ENCODE measurements around the gene TUBA4A.
A peak's percentile ranks its signal among the peaks of the same experiment; 100 is the strongest.

The TUBA4A gene

DNA sequence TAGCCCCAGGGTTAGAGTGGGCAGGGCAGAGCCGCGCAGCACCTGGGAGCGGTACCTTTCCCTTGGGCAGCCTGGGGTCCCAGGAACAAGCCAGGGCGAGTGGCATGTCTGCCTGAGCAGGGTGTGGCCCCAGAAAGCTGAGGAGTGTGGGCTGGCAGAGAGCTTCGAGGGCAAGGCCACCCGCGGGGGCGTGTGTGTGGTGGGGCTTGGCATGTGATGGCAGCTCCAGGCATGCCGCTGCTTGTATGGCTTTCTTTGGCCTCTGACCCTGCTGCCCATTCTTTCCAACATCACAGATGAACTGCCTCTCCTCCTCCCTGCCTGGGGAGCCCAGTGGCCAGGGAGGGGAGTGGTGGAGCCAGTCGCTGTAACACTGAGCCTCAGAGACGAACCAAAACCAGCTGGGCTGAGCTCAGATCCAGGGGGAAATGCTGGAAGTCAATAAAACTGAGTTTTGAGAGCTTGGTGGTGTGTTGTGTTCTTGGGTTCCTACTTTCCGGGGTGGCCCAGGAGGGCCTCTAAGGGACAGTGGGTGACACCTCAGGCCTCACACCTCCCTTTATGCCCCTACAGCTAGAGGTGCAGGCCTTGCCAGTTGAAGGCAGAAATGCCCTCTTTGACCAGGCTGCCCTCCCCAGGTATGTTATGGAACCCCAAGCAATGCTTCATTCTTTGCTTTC, 32.9 kb upstream of the TUBA4A start:
- DNase-seq, result no peak

- no peak for DNase-seq
These were observed 32.2 kb upstream of the TUBA4A start for GRCh38 chr2:219285894-219286425.

DNA sequence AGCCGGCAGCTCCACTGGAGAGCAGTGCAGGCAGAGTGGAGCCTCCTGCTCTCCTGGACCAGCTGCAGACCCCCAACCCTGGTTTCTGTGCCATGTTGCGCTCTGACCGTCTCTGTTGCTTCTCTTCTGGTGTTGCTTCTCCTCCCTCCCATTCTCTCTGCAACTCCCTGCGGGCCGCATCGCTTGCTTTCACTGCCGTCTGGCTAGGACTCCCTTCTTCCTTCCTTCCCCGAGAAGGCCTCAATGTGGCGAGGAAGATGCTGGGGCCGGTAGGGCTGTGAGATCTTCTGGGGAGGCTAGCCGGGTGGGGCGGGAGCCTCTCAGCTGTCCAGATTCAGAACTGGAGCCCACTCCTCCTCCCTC, 31.6 kb upstream of the TUBA4A start:
- no peak for DNase-seq

DNA sequence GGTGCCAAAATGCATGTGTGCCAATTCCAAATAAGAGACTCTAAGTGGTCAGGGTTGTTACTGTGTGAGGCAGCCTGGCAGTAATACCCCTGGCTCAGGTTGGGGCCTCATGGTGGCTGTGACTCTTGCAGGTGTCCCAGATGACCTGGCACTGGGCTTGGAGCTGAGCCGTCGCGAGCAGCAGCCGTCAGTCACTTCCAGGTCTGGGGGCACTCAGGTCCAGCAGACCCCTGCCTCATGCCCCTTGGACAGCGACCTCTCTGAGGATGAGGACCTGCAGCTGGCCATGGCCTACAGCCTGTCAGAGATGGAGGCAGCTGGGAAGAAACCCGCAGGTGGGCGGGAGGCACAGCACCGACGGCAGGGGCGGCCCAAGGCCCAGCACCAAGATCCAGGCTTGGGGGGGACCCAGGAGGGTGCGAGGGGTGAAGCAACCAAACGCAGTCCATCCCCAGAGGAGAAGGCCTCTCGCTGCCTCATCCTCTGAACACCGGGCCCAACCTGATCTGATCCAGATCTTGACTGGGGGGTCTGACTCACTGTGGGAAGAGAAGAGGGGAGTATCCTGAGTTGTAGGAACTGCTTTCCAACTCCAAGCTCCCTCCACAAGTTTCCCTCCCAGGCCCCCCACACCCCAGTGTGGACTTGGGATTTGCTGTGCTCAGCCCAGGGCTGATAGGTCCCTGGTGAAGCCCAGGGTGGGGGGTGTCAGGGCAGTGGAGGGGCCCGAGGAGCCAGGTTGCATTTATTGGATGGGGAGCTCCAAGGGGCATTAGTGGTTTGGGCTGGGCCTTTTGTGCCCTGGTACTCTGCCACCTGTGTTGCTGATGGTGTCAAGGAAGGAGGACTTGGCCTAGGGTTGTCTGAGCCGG, 31.0 kb upstream of the TUBA4A start:
- no peak for DNase-seq

- no peak for DNase-seq
These were observed 29.3 kb upstream of the TUBA4A start for GRCh38 chr2:219282943-219283581.

GRCh38 chr2:219282375-219282774, 28.7 kb upstream of the TUBA4A start:
- no peak for DNase-seq

DNA sequence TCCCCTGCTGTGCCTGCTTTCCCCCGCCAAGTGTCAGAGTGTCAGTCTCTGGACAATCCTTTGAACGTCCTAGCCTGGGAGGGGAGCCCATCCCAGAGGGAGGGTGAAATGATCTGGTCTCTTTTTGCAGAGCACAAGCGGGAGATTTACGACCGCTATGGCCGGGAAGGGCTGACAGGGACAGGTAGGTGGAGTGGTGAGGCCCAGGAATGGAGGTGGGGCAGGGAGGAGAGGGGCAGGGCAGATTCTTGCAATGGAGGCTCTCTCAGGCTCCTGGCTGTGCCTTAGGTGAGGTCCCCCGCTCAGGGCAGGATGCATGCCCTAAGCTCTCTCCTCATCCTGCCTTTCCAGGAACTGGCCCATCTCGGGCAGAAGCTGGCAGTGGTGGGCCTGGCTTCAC, 27.9 kb upstream of the TUBA4A start:
- DNase-seq, result no peak

GRCh38 chr2:219280651-219281050, 26.9 kb upstream of the TUBA4A start:
- DNase-seq, result no peak

DNA sequence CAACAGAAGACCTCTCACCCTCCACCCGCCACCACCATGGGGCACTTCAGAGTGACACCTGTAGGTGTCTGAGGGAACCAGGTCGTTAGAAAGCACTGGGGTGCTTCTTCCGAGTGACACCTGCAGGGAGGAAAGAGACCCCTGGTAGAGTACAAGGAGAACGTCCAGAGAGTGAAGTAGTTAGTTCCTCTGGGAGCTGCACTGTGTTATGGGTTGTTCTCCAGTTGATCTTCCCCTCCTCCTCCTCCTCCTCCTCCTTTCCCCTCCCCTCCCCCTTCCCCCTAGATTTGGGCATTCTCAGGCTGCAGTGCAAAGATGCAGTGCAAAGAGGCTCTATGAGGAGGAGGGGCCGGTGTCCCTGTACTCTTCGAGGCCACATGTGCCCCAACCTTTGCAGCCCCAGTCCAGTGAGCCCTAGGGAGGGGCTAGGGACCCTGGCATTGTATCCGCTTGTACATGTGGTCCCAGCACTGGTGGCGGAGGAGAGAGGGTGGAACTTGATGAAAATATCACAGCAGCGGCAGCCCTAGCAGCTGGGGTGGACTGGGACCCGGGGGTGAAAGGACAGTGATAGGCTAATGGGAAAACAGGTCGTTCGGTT, 26.3 kb upstream of the TUBA4A start:
- DNase-seq, result no peak

- peak; percentile 96 for DNase-seq
These were observed 25.6 kb upstream of the TUBA4A start, which contains the start of gene DNAJB2 for GRCh38 chr2:219279151-219279915. DNAJB2 (plus strand) TSS chr2:219279366; CDS start chr2:219279834, 468 bp downstream.

DNA sequence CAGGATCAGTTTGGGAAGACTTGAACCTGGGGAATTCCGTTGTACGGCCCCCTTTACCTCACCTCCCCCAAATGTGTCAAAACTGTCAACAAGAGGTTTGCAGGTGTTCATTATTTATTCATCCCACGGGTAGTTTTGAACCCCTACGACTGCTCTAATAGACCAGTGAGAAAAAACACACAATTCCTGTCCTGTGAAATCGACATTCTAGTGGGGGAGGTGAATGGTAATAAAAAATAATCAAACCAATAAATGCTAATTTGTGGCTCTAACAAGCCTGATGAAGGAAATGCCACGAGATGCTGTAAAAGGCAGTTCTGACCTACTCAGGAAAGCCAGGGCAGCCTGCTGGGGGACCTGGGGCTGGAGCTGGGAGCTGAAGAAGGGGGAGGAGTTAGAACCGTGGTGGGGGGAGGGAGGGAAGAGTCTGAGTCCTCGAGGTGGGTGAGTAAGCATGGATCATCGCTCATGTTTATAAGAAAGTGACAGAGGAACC, 25.0 kb upstream of the TUBA4A start:
- DNase-seq, result no peak

DNA sequence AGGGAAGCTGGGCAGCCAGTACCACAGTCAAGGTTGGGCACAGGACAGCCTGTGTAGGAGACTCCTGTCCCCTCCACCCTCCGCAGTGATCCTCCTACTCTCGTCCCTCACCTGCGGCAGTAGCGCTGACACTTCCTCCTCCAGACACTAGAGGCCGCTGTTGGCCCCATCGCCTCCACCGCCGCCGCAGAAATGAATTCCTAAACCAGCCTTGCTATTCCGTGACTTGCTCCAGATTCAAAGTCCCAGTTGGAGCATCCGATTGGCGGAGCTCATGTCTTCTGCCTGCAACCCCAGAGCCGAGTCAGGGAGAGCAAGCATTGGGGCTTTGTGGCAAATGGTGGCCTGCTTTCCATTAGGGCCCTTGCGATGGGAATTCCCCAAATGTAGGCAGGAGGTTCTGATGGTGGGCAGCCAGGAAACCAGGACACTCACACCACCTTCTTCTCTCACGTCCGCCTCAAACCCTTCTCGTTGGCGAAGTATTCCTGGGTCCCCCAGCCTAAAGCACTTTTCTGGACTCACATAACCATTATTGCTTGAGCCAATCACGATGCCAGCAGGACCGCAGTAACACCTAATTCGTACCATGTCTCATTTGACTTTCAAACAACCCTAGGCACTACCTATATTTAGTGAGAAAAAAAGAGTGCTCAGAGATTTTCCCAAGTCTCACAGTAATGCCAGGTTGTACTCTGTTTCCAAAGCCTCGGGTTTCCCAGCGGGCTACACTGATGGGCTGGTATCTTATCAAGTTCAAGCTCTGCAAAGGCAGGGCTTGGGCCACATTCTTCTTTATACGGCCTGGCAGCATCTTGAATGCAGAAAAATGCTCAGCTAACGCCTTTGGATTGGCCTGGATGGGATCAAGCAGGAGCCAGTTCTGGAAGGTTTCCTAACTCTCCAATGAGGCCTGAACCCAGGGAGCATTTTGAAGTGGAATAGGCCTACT, 24.3 kb upstream of the TUBA4A start:
- DNase-seq, result peak; percentile 60

DNA sequence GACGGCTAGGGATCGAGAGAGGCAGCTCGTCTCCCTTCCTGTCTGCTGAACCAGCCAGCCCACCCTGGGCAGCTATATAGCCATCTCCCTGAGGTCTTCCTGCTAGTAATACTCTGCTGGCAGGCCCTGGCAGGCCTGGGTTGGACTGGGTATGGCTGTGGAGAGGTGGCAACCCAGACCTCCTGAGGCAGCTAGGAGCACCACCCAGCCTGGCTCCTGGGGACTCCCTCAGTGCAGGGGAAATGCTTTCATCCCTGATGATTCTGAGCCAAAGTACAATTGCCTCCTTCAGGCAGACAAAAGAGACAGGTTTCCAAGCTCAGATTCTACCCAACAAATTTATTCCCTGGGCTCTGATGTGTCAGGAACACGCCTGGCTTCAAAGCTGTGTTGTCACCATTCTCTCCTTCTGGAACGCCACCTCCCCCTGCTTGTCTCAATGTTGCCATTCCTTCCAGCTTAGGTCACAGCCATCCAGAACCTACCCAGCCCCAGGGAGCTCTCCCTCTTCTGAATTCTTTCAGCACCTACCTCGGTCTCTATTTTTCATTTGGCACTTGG, 20.7 kb upstream of the TUBA4A start:
- DNase-seq, result no peak

DNA sequence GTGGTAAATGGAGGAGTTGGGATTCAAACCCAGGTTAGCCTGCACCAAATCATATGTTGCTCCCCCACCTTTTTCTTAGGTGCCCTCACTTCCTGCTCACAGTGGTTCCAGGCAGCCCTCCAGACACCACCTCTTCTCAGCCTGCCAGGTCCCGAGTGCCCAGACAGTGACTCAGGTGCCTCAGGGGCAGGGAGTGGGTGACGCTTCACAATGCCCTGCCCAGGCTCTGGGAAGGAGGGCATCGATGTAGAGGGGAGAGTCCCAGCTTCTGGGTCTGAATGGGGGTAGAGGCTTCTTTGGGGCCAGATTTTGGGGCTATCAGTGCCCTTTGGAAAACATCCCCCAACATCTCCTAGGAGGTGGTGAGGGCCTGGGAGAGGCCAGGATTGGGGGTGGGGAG, 20.2 kb upstream of the TUBA4A start:
- no peak for DNase-seq

DNA sequence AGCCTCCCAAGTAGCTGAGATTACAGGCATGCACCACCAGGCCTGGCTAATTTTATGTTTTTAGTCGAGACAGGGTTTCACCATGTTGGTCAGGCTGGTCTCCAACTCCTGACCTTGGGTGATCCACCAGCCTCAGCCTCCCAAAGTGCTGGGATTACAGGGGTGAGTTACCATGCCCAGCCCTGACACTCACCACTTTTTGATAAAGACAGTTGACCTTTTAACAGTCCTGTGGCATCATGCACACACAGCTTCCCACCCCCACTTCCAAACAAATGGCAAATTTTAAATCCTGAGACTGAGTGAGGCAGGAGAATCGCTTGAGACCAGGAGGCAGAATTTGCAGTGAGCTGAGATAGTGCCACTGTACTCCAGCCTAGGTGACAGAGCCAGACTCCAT, 19.3 kb upstream of the TUBA4A start:
- DNase-seq, result no peak

DNA sequence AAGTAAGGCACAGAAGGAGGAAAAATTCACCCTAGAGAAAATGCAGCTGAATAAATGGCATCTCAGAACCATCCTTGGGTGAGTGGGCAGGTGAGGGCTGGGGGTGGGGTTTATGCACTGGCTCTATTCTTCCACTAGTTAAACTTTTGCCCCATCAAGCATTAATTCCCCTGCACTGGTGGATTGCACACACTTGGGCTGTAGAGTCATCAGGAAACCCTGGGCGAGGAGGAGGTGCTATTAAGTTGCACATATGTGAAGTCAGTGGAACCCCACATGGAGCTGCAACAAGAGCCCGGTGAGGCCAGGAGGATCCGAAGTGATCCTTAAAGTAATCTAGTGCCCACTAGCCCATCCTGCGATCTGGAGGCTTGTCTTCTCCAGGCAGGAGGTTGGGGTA, 18.6 kb upstream of the TUBA4A start:
- DNase-seq, result no peak

DNA sequence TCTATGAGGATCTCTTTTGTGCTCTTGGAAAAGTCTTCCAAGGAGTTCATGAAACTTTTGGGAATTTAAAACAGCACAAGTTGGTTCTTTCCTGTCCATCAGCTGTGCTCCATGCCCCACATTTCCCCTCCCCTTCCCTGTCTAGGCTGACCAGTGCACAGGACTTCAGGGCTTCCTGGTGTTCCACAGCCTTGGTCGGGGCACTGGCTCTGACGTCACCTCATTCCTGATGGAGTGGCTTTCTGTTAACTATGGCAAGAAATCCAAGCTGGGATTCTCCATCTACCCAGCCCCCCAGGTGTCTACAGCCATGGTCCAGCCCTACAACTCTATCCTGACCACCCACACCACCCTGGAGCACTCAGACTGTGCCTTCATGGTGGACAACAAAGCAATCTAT, 17.3 kb upstream of the TUBA4A start:
- DNase-seq, result no peak

GRCh38 chr2:219270055-219270372, 16.3 kb upstream of the TUBA4A start:
- no peak for DNase-seq

DNA sequence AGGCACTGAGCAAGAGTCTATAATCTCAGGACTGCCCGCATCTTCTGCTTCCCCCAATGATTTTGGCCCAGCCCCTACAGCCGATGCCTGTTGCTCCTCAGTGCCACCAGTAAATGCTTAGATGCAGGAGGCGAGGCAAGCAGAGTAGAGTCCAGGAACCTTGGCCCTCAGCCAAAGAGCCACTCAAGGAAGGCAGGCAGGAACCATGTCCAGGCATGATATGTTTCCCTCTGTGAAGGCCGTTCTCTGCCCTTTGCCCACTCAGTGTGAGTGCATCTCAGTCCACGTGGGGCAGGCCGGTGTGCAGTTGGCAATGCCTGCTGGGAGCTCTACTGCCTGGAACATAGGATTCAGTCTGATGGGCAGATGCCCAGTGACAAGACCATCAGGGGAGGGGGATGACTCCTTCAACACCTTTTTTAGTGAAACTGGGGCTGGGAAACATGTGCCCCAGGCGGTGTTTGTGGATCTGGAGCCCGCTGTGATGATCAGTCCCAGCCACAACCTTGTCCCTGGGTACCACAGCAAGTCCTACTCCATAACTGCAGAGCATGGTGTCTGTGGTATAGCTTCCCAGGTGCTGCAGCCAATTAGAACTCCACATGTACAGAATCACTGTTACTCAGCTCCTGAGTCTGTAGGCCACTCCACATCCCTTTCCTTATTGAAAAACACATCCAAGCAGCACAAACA, 15.8 kb upstream of the TUBA4A start:
- no peak for DNase-seq

- no peak for DNase-seq
These were observed 14.6 kb upstream of the TUBA4A start for GRCh38 chr2:219268294-219268693.
